ENCODE measurements around the gene SUGCT.

GRCh38 chr7:40722242-40722641 lies 587.4 kb downstream of the SUGCT start:
- TF ChIP-seq SP2 (IDR thresholded peaks at IDR 0.05; ENCODE audit: low read length) (no peak), HDAC6 (IDR thresholded peaks at IDR 0.05; ENCODE audit: low read depth, low read length) (no peak), SP1 (IDR thresholded peaks at IDR 0.05; ENCODE audit: low read depth, low read length) (no peak), TEAD4 (IDR thresholded peaks at IDR 0.05; ENCODE audit: low read depth, low read length) (no peak)
